Loucy (cell line): ENCODE results near the gene CSHL1.
A peak's percentile ranks its signal among the peaks of the same experiment; 100 is the strongest.

Source experiments
- H2AFZ ChIP-seq: fragments of 200-600 bp; sonication (generic); 2 replicates; pipeline ENCODE4 v1.6.0; 2016; ENCODE audit warnings: antibody characterized with exemption, mild to moderate bottlenecking, low read length, moderate library complexity
- H3F3A ChIP-seq: fragments of 200-600 bp; 2 replicates; pipeline ENCODE4 v1.6.0; 2016; ENCODE audit warnings: antibody characterized with exemption, low read depth, mild to moderate bottlenecking
- H3K27me3 ChIP-seq: fragments of 200-600 bp; sonication (generic); 2 replicates; pipeline ENCODE4 v1.6.1; 2014; ENCODE audit warnings: low read length, mild to moderate bottlenecking; ENCODE audit not compliant: insufficient read depth, poor library complexity, severe bottlenecking
- H3K36me3 ChIP-seq: fragments of 200-600 bp; sonication (generic); 2 replicates; pipeline ENCODE4 v1.6.1; 2016; ENCODE audit warnings: low read length; ENCODE audit not compliant: insufficient read depth
- H3K4me1 ChIP-seq: fragments of 200-600 bp; sonication (generic); 2 replicates; pipeline ENCODE4 v1.5.1; 2014; ENCODE audit warnings: low read length, mild to moderate bottlenecking; ENCODE audit not compliant: insufficient read depth, poor library complexity, severe bottlenecking
- H3K4me2 ChIP-seq: fragments of 200-600 bp; sonication (generic); 2 replicates; pipeline ENCODE4 v1.6.0; 2014; ENCODE audit warnings: antibody characterized with exemption, low read length, low read depth, mild to moderate bottlenecking; ENCODE audit not compliant: poor library complexity, severe bottlenecking
- H3K4me3 ChIP-seq: fragments of 200-600 bp; sonication (generic); 2 replicates; pipeline ENCODE4 v1.5.1; 2014; ENCODE audit warnings: low read length, mild to moderate bottlenecking, mixed read lengths; ENCODE audit not compliant: poor library complexity, severe bottlenecking
- H3K79me2 ChIP-seq: fragments of 200-600 bp; sonication (generic); 2 replicates; pipeline ENCODE4 v1.6.1; 2014; ENCODE audit warnings: low read length; ENCODE audit not compliant: insufficient read depth
- H3K9ac ChIP-seq: fragments of 200-600 bp; sonication (generic); 2 replicates; pipeline ENCODE4 v1.6.0; 2014; ENCODE audit warnings: mild to moderate bottlenecking, low read depth, low read length, moderate library complexity; ENCODE audit not compliant: poor library complexity, severe bottlenecking
- H3K9me2 ChIP-seq: fragments of 200-600 bp; sonication (generic); replicated peaks from 2 replicates; pipeline ENCODE4 v1.6.1; 2016; ENCODE audit warnings: low read depth, low read length, mixed read lengths
- H3K9me3 ChIP-seq: fragments of 200-600 bp; sonication (generic); 2 replicates; pipeline ENCODE4 v1.6.1; 2014; ENCODE audit warnings: mild to moderate bottlenecking, antibody characterized with exemption, low read length, low read depth; ENCODE audit not compliant: insufficient read depth
- H4K20me1 ChIP-seq: fragments of 200-600 bp; sonication (generic); 2 replicates; pipeline ENCODE4 v1.6.0; 2014; ENCODE audit warnings: antibody characterized with exemption, low read length, mild to moderate bottlenecking; ENCODE audit not compliant: insufficient read depth, poor library complexity, severe bottlenecking
- EZH2phosphoT487 ChIP-seq: fragments of 200-600 bp; IDR thresholded peaks from 2 replicates; pipeline ENCODE4 v1.6.1; 2018; ENCODE audit warnings: antibody characterized with exemption, mild to moderate bottlenecking, moderate library complexity, borderline replicate concordance
- TF ChIP-seq, protein P1 (sequence below): fragments of 200-600 bp; sonication (generic); conservative IDR thresholded peaks from 2 replicates; pipeline ENCODE4 v1.5.1; 2014; ENCODE audit warnings: mild to moderate bottlenecking, antibody characterized with exemption, low read length

CSHL1 gene

DNA sequence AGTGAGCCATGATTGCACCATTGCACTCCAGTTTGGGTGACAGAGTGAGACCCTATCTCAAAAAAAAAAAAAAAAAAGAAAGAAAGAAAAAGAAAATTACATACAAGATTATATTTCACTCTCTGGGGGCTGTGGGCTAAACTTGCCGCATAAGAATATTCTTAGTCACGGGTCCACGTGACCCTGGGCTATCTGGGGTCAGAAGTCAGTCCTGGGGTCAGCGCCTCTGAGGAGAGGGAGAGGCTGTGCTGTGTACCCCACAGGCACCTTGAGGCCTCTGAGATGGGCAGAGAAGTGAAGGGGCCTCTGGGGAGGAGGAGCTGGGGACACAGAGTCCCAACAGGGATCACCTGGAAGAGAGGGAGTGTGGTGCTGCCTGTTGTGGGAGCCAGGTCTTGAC is 26.9 kb upstream of the CSHL1 start:
- Histone ChIP-seq H3K79me2 (peaks cover 9% of the 10 kb centered on the region), H3F3A (no peaks in the 10 kb centered on the region), H3K36me3 (no peaks in the 10 kb centered on the region), H3K27me3 (no peaks in the 10 kb centered on the region), H3K9me3 (no peaks in the 10 kb centered on the region), H3K9me2 (no peaks in the 10 kb centered on the region), H3K9ac (peak overlapping the region; percentile 57), H3K4me3 (no peak overlapping the region), H4K20me1 (no peaks in the 10 kb centered on the region), H2AFZ (no peak overlapping the region), H3K4me2 (no peak overlapping the region), H3K4me1 (peaks cover 31% of the 10 kb centered on the region)
- no peak for TF ChIP-seq EZH2phosphoT487
- TF ChIP-seq, protein P1, sequence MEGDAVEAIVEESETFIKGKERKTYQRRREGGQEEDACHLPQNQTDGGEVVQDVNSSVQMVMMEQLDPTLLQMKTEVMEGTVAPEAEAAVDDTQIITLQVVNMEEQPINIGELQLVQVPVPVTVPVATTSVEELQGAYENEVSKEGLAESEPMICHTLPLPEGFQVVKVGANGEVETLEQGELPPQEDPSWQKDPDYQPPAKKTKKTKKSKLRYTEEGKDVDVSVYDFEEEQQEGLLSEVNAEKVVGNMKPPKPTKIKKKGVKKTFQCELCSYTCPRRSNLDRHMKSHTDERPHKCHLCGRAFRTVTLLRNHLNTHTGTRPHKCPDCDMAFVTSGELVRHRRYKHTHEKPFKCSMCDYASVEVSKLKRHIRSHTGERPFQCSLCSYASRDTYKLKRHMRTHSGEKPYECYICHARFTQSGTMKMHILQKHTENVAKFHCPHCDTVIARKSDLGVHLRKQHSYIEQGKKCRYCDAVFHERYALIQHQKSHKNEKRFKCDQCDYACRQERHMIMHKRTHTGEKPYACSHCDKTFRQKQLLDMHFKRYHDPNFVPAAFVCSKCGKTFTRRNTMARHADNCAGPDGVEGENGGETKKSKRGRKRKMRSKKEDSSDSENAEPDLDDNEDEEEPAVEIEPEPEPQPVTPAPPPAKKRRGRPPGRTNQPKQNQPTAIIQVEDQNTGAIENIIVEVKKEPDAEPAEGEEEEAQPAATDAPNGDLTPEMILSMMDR: no peak

DNA sequence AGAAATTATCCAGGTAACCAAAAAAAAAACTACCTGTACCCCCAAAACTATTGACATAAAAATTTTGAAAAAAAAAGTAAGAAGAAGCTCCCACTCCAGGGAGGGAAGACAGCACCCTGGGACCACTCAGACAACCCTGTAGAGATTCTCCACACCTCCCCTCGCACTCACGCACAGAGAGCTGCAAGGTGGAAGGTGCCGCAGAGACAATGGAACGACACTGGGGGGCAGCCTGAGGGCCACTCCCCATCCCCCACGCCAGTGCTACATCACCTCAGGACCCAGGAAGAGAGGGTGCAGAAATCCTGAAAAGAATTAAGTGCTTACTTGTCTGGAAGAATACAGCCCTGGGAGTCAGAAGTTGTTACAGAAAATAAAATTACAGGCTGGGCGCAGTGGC is 26.3 kb upstream of the CSHL1 start:
- H3K9me2 ChIP-seq: no peaks in the 10 kb centered on the region
- H3K9me3 ChIP-seq: no peaks in the 10 kb centered on the region
- TF ChIP-seq, protein P1: peak; percentile 43
- no peak for TF ChIP-seq EZH2phosphoT487
- no peak overlapping the region for H3K9ac ChIP-seq
- no peaks in the 10 kb centered on the region for H3K27me3 ChIP-seq
- peaks cover 15% of the 10 kb centered on the region for H3K79me2 ChIP-seq
- no peaks in the 10 kb centered on the region for H3F3A ChIP-seq
- H3K36me3 ChIP-seq: no peaks in the 10 kb centered on the region
- no peaks in the 10 kb centered on the region for H4K20me1 ChIP-seq
- no peak overlapping the region for H3K4me2 ChIP-seq
- no peak overlapping the region for H3K4me3 ChIP-seq
- no peak overlapping the region for H2AFZ ChIP-seq
- H3K4me1 ChIP-seq: peaks cover 37% of the 10 kb centered on the region

DNA sequence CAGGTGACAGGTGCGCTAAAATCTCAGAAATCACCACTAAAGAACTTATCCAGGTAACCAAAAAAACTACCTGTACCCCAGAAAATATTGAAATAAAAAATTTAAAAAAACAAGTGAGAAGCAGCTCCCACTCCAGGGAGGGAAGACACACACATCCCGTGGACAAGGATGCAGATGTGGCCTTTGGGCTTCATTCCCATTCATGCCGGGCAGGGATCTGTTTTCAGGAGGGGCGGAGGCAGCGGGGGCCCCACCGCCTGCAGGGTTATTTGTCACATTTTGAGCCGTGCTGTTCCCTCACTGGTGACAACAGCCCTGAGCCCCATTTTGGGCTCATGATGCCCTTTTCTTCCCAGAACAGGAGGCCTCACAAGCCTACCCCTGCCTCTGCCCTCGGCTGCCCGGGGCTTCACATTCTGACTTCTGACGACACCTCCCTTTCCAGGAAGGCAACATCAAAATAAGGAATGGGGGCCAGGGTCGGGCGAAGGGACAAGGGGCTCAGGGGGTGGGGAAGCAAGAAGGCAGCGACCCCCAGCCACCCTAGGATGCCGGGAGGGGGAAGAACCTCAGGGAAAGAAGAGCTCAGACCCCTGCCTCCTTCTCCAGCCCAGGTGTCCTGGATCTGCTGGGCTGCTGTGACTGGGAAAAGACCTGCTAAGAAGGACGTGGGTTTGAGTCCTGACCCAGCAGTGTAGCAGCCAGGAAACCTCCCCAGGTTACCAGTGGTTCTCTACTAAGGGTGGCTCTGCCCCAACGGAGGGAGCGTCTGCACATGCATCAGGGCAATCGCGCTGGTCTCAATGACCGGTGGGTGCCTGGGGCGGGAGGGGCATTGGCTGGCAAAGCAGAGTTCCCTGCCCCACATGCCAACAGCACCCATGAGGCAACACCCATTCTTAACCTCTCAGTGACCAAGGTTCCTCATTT is 23.4 kb upstream of the CSHL1 start:
- TF ChIP-seq EZH2phosphoT487: no peak
- TF ChIP-seq, protein P1: no peak
- H3K4me1 ChIP-seq: peaks cover 43% of the 10 kb centered on the region
- H3K79me2 ChIP-seq: peaks cover 42% of the 10 kb centered on the region
- no peaks in the 10 kb centered on the region for H3K9me3 ChIP-seq
- no peaks in the 10 kb centered on the region; the same call in 1 of the 2 replicates for H3K36me3 ChIP-seq
- H3K4me2 ChIP-seq: no peak overlapping the region
- no peak overlapping the region for H3K9ac ChIP-seq
- H3K9me2 ChIP-seq: no peaks in the 10 kb centered on the region
- H3K27me3 ChIP-seq: no peaks in the 10 kb centered on the region
- H2AFZ ChIP-seq: no peak overlapping the region
- no peak overlapping the region for H3K4me3 ChIP-seq
- peaks cover 9% of the 10 kb centered on the region for H4K20me1 ChIP-seq
- no peaks in the 10 kb centered on the region for H3F3A ChIP-seq
